Measurements from ENCODE around the gene PIH1D1. TPM values are rescaled to one million over a fixed set of nuclear protein-coding genes. Genes with fewer than 3 reads are reported as not detected.
A peak's percentile ranks its signal among the peaks of the same experiment; 100 is the strongest.

The PIH1D1 gene
- total and polyA plus RNA-seq, 4 donors = 41.4 to 59.4 (median 47.2) TPM

GRCh38 chr19:49450405-49450804, 1.2 kb downstream of the PIH1D1 start:
- peaks cover 0 to 11% (median 7%) of the 10 kb centered on the region in 4 donors for H3K36me3 ChIP-seq (ENCODE audit: control insufficient read depth in 4 of 4, insufficient read depth in 3 of 4, low read depth in 1 of 4, low read length in 3 of 4)
- no peaks in the 10 kb centered on the region for H3K9me3 ChIP-seq (ENCODE audit: control insufficient read depth in 4 of 4, low read length in 3 of 4)
- no peak overlapping the region for H3K27ac ChIP-seq (ENCODE audit: low read depth in 1 of 2, low read length in 2 of 2)
- no peak for DNase-seq (ENCODE audit: low spot score)
- peaks cover 0 to 22% (median 10%) of the 10 kb centered on the region in 4 donors for H3K4me1 ChIP-seq (ENCODE audit: control insufficient read depth in 4 of 4, insufficient read depth in 4 of 4, low read length in 3 of 4)
- H3K9ac ChIP-seq (ENCODE audit: low read depth in 1 of 2, low read length in 2 of 2) = peak overlapping the region in 1 of 2 donors; percentile 48
- WGBS = 87% methylated on average over 7 of the region's 7 CpGs
- no peak for TF ChIP-seq EGR1 (IDR thresholded peaks at IDR 0.05; ENCODE audit: low read depth in 2 of 2)
- TF ChIP-seq GABPA (IDR thresholded peaks at IDR 0.05 in 1 of 2, conservative IDR thresholded peaks at IDR 0.05 in 1 of 2) = no peak
- no peak for TF ChIP-seq REST (IDR thresholded peaks at IDR 0.05)
- no peak for TF ChIP-seq HNF4G (IDR thresholded peaks at IDR 0.05)
- no peak for TF ChIP-seq RXRA (IDR thresholded peaks at IDR 0.05)
- TF ChIP-seq RAD21 (IDR thresholded peaks at IDR 0.05) = no peak
- TF ChIP-seq MAX (IDR thresholded peaks at IDR 0.05) = no peak
- no peak for TF ChIP-seq ZBTB33 (IDR thresholded peaks at IDR 0.05)
- no peak for TF ChIP-seq HNF4A (conservative IDR thresholded peaks at IDR 0.05)
- TF ChIP-seq JUND (IDR thresholded peaks at IDR 0.05) = no peak
- TF ChIP-seq YY1 (IDR thresholded peaks at IDR 0.05) = no peak
- TF ChIP-seq SP1 (IDR thresholded peaks at IDR 0.05) = no peak
- TF ChIP-seq, protein P1, sequence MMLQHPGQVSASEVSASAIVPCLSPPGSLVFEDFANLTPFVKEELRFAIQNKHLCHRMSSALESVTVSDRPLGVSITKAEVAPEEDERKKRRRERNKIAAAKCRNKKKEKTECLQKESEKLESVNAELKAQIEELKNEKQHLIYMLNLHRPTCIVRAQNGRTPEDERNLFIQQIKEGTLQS (IDR thresholded peaks at IDR 0.05) = no peak
- TF ChIP-seq FOXA1 (IDR thresholded peaks at IDR 0.05) = no peak
- no peak for TF ChIP-seq FOXA2 (IDR thresholded peaks at IDR 0.05)
- no peak for TF ChIP-seq NR2F2 (IDR thresholded peaks at IDR 0.05)
- H3K27me3 ChIP-seq (ENCODE audit: control insufficient read depth in 4 of 4, insufficient read depth in 4 of 4, low read length in 3 of 4) = no peaks in the 10 kb centered on the region
- H3K4me3 ChIP-seq (ENCODE audit: low read depth in 1 of 3, low read length in 3 of 3) = no peak overlapping the region

DNA sequence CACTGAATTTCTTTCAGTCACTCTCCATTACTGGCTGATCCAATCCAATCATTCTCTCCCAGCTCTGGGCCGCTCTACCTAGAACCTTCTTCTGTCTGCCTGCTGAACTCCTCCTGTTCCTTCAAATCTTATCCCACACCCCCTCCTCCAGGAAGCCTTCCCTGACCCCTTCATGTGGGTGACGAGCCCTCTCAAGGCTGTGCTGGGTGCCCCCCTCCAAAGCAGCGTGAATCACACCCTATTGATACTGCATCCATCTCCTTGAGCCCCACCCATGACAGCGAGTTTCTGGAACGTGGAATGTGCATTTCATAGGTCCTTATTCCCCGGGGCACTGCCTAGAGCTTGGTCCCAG, 3.2 kb downstream of the PIH1D1 start:
- Histone ChIP-seq H3K9me3 (ENCODE audit: control insufficient read depth in 4 of 4, low read length in 3 of 4) (no peaks in the 10 kb centered on the region), H3K4me3 (ENCODE audit: low read depth in 1 of 3, low read length in 3 of 3) (no peak overlapping the region), H3K36me3 (ENCODE audit: control insufficient read depth in 4 of 4, insufficient read depth in 3 of 4, low read depth in 1 of 4, low read length in 3 of 4) (peaks cover 0 to 11% (median 7%) of the 10 kb centered on the region in 4 donors), H3K4me1 (ENCODE audit: control insufficient read depth in 4 of 4, insufficient read depth in 4 of 4, low read length in 3 of 4) (peaks cover 0 to 16% (median 8%) of the 10 kb centered on the region in 4 donors), H3K27me3 (ENCODE audit: control insufficient read depth in 4 of 4, insufficient read depth in 4 of 4, low read length in 3 of 4) (no peaks in the 10 kb centered on the region), H3K9ac (ENCODE audit: low read depth in 1 of 2, low read length in 2 of 2) (no peak overlapping the region), H3K27ac (ENCODE audit: low read depth in 1 of 2, low read length in 2 of 2) (no peak overlapping the region)
- 96% methylated on average over 6 of the region's 6 CpGs for WGBS
- DNase-seq (ENCODE audit: low spot score) = no peak
- TF ChIP-seq RXRA (IDR thresholded peaks at IDR 0.05) (no peak), FOXA1 (IDR thresholded peaks at IDR 0.05) (no peak), EGR1 (IDR thresholded peaks at IDR 0.05; ENCODE audit: low read depth in 2 of 2) (no peak), ZBTB33 (IDR thresholded peaks at IDR 0.05) (no peak)
